GM19351 (cell line): ENCODE measurements around the gene WDR75.
"Not testable (repeated sequence)": the region's sequence is repeated elsewhere in the genome, so short reads cannot be mapped to it uniquely, and the experiment has no call there.

Source experiments
- ATAC-seq: cut with Tn5 transposase; IDR thresholded peaks from one replicate; pipeline ENCODE4 v1.9.1; 2021; ENCODE audit warnings: mild to moderate bottlenecking, moderate library complexity; ENCODE audit not compliant: unreplicated experiment

Gene WDR75

GRCh38 chr2:189440947-189441708, at the start of gene WDR75:
TSS of gene WDR75 (plus strand) at chr2:189441474. CDS start at chr2:189441493, 19 bp downstream.
- peak; percentile 79 for ATAC-seq

GRCh38 chr2:189393440-189394111, 47.7 kb upstream of the WDR75 start:
- no peak for ATAC-seq

GRCh38 chr2:189394525-189394924, 46.7 kb upstream of the WDR75 start:
- ATAC-seq, result no peak

GRCh38 chr2:189402932-189403331, 38.3 kb upstream of the WDR75 start:
- no peak for ATAC-seq

GRCh38 chr2:189406586-189407233, 34.6 kb upstream of the WDR75 start:
- no peak for ATAC-seq

GRCh38 chr2:189407281-189408209, 33.7 kb upstream of the WDR75 start:
- ATAC-seq, result no peak

GRCh38 chr2:189408294-189408693, 33.0 kb upstream of the WDR75 start:
- ATAC-seq, result no peak

GRCh38 chr2:189409131-189409530, 32.1 kb upstream of the WDR75 start:
- no peak for ATAC-seq

- no peak for ATAC-seq
These were observed 31.6 kb upstream of the WDR75 start for GRCh38 chr2:189409647-189410046.

- ATAC-seq, result no peak
These were observed 29.4 kb upstream of the WDR75 start for GRCh38 chr2:189411860-189412259.

GRCh38 chr2:189412330-189412953, 28.8 kb upstream of the WDR75 start:
- ATAC-seq, result peak; percentile 88

GRCh38 chr2:189413249-189413648, 28.0 kb upstream of the WDR75 start:
- ATAC-seq, result no peak

- ATAC-seq, result no peak
These were observed 19.6 kb upstream of the WDR75 start for GRCh38 chr2:189421644-189422043.

GRCh38 chr2:189424961-189425360, 16.3 kb upstream of the WDR75 start:
- no peak for ATAC-seq

GRCh38 chr2:189425676-189426075, 15.6 kb upstream of the WDR75 start:
- ATAC-seq, result no peak

GRCh38 chr2:189426886-189427285, 14.4 kb upstream of the WDR75 start:
- ATAC-seq, result no peak

- ATAC-seq, result no peak
These were observed 13.4 kb upstream of the WDR75 start for GRCh38 chr2:189427872-189428271.

- not testable (repeated sequence) for ATAC-seq
These were observed 10.8 kb upstream of the WDR75 start for GRCh38 chr2:189430448-189430847.

- ATAC-seq, result not testable (repeated sequence)
These were observed 5.5 kb upstream of the WDR75 start for GRCh38 chr2:189435803-189436202.

- ATAC-seq, result no peak
These were observed 3.3 kb upstream of the WDR75 start for GRCh38 chr2:189437926-189438325.
